Activated T-cell treated with anti-CD3 and anti-CD28 coated beads for 4 hours (primary cell): ENCODE measurements around the gene PEAK1.
A peak's percentile ranks its signal among the peaks of the same experiment; 100 is the strongest.

Experiments used
- DNase-seq: peaks from one replicate; pipeline ENCODE4 v3.0.0-alpha.2; 2020

PEAK1 gene

GRCh38 chr15:77121599-77121998 is 298.3 kb downstream of the PEAK1 start:
- DNase-seq, result no peak

GRCh38 chr15:77120576-77120975 is 299.3 kb downstream of the PEAK1 start:
- no peak for DNase-seq

DNA sequence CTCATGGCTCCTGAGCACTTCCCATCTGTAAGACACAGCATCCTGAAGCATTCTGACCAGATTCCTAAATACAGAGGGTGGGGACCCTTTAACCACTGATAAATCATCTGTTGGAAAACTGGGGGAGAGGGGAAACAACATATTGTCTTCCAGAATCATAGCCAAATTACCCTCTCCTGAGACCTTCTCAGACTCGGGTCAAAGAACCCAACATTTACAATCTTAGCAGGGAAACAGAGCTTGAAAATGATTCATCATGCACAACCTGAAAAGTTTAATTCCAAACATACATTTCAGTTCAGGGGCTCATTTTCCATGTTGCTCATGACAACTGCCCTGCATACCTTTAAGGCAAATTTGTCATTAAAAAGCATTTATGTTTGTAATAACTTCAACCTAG is 300.5 kb downstream of the PEAK1 start:
- no peak for DNase-seq

- DNase-seq, result no peak
Measured at GRCh38 chr15:77118882-77119321, 301.0 kb downstream of the PEAK1 start.

DNA sequence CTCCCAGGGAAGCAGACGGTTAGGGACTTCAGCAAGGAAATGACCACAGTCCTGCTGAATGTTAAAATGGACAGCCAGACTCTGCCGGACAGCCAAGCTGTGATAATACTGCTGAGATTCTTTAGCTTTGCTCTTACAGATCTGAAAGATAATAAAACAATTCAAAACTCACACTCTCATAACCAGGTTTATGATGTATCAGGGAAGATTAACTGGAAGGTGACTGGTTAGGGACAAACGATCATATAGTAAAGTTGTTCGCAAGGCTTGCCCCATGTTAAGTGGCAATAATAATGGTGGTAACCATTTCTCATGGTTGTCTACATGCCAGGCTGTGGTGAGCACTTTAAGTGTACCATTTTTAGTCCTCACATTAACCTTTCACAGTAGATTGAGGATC is 304.7 kb downstream of the PEAK1 start:
- no peak for DNase-seq

DNA sequence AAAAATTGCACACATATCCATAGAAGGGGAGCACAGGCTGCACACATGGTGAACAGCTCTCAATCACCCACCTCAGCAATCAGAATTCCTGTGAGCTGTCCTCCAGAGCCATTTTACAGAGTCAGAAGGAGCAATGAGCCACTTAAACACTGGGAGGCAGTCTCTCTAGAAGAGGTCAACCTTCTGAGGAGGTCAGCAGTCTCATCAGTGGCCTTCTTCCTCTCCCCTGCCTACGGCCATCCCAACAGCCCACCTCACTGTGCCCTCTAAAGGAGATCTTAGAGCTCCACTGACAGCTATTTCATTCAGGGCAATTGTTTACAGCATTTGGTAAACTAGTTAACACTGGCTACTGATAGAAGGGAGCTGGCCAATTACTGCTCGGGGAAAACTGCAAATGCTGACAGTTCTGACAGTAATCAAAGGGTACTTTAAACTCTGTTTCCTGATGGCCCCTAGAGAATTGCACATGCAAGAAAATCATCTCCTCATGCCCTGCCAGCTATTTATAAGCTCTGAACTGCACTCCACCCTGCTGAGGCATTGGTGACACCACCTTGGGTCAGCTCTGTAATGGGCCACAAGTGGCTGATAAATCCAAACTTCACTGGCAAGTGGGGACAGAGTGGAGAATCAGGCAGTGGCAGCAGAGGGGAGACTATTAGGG is 306.9 kb downstream of the PEAK1 start:
- no peak for DNase-seq

DNA sequence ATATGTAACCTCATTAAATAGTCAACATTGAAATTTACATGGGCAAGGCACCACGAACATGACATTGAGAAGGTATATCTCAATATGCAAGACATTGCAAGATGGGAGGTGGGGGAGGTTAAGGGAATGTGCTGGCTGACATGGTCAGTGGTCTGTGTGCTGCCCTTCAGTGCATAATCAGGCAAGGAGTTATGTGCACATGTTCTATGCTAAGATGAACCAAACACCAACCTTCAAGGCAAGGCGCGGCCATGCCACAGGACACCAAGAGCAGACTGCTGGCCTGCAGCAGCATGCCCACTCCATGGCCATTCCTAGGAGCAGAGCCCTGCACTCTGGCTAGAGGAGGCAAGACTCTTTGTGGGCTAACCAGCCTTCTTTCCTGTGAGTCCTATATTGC is 308.1 kb downstream of the PEAK1 start:
- DNase-seq, result no peak

DNA sequence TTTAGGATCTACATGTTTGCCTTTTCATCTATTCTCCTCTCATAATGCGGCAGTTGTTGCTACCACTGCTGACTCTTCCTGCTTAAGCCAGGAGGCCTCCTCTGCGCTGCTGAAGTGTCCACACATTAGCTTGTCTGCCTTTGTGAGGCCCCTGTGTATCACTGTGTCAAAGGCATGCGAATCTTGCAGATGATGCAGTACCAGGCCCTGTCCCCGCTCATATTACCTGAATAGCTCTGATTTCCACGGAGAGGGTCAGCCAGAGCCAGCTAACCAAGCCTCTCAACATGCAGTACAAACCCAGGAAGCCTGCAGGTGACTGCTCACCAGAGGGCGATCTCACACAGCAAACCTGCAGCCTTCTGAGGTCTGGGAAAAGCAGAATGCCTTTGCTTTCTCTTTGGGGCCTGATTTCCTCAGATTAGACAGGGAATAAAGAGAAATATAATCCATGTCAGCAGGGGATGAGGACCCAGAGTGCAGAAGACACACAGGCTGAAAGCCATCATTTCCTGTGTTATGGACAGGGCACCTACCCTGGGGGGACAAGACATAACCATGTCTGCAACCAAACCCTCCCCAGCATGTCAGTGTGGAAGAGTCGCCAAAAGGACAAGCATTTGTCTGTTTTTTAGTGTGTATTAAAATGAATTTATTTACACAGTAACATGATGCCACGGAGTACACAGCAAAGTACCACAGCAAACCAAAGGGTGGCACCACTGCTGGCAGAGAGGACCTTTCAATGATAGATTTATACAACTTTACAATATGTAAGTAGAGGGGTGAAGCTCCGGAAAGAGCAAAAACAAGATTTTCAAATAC is 312.2 kb downstream of the PEAK1 start:
- DNase-seq, result peak; percentile 17

GRCh38 chr15:77107068-77107467 is 312.8 kb downstream of the PEAK1 start:
- no peak for DNase-seq

DNA sequence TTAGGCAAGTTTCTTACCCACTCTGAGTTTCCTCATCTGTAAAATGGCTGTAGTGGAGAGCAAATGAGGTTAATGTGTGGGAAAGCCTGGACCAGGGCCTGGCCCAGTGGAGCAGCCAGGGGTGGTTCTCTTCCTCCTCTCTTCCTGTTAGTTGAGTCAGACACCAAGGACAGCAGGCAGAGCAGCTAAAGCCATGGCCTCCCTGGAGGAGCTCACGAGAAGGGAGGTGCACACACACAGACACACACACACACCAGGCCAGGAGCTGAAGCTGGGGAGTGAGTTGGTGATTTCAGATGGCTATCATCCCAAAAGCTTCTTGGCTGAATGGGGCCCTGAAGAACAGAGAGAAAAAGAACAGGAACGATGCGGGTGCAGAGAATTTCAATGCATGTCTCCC is 315.7 kb downstream of the PEAK1 start:
- DNase-seq, result no peak

DNA sequence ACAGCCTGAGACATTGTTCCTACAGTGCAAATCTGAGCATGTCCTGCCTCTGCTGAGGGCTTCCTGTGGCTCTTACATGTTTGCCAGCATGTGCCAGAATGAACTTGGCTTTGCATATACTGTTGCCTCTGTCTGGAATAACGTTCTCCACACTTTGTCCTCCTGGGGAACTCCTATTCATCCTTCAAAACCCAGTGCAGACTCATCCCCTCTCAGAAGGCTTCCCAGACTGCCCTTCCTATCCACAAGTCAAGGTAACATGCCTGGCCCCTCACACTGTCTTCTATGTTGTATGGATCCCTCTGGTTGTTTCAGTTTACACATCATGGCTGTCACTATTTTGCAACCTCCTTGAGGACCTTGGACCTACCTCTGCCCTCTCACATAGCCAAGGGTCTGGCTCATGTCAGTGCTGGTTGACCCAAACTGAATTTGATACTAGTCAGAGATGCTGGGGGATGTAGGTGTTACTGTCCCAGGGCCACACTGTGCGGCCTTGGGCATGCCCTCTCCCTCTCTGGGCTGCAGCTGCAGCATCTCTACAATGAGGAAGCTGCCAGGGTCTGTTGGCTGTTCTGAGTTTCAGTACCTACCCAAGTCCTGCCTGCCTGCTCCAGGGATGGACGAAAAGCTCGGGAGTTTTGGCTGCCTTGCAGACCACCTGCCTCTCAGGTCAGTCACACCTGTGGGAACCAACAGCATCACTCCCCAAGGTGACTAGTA is 320.0 kb downstream of the PEAK1 start:
- no peak for DNase-seq

- DNase-seq, result no peak
Measured at GRCh38 chr15:77098572-77098971, 321.3 kb downstream of the PEAK1 start.

GRCh38 chr15:77097921-77098320 is 322.0 kb downstream of the PEAK1 start:
- DNase-seq, result no peak

DNA sequence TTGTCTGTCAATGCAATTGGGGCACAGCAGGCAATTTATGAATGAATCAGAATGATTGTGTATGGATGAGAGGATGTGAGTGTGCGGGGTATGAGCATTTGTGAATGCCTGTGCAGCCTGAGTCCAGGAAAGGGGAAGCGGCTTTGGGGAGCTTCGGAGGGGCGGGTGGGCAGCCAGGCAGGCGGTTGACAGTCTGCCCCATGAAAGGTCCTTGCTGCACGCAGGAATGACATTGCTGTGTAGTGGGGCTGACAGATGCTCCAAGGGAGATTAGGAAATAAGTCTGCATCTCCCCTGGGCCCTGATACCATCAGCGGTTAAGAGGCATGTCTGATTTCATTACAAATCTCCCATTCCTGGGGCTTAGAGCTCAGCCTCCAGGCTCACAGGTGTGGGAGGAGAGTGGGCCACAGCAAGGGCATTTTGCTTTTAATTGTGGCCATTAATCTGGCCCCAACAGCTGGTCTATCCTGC is 322.6 kb downstream of the PEAK1 start:
- no peak for DNase-seq

GRCh38 chr15:77096541-77096940 is 323.4 kb downstream of the PEAK1 start:
- no peak for DNase-seq

DNA sequence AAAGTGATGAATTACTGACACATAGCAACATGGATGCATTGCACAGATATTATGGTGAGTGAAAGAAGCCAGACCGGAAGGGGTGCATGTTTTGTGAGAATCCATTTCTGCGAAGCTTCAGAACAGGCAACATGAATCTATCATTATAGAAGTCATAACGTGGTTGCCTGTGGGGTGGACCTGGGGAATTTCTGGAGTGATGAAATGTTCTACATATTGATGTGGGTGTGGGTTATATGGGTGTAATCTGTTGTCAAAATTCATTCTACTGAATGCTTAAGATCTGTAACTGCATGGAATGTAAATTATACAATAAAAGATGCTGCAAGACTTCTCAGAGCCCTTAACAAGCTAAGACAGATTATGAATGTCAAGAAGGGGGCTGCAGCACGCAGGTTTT is 323.8 kb downstream of the PEAK1 start:
- DNase-seq, result no peak

GRCh38 chr15:77094397-77095030 is 325.4 kb downstream of the PEAK1 start:
- DNase-seq, result no peak

DNA sequence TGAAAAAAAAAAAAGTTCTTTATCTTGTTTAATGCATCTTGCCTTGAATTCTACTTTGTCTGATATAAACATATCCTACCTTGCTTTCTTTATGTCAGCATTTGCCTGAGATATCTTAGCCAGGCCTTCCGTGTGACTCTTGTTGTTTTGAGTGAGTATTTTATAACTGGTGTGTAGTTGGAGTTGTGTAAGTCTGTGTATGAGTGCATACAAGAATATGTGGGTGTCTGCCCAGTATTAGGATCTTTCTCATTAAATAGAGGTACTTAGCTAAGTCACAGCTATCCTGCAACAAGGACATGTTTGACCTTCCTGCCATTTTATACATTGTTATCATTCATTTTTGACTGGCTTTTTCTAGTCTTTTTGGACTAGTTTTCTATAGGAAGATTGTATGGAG is 326.5 kb downstream of the PEAK1 start:
- DNase-seq, result no peak

GRCh38 chr15:77091097-77091496 is 328.8 kb downstream of the PEAK1 start:
- DNase-seq, result no peak

GRCh38 chr15:77087213-77087612 is 332.7 kb downstream of the PEAK1 start:
- DNase-seq, result no peak

DNA sequence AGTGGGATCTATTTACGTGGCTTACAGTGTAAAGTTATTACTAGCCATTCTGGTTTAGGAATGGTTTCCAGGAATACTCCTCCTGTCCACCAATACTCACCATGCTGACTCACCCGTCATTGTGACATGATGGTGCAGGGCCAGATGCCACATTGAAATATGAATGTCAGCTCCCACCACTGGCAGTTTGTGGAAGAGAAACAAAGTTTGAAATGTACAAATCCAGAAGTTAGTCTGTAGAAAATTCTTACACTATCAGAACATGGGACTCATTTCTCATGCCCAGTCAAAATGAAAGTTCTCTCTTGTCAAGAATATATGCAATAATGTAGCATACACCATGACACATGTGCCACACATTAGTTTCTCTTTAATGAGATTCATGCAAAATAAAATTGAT is 334.6 kb downstream of the PEAK1 start:
- no peak for DNase-seq

DNA sequence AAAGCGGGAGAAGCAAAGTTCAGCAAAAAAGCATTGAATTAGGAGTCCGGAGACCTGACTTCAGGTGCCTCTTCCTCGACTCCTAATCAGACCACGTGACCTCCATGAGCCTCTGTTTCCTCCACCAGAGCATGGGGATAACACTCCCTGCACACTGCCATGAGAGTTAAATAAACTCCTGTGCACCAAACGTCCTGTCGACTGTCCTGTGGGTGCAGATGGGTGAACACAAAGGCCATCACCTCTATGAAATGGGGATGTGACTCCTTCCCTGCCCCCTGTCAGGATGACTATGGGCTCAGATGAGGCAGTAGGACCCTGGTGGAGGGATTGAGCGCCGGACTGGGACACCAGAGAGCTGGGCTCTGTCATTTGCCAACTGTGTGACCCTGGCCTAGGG is 335.5 kb downstream of the PEAK1 start:
- no peak for DNase-seq
